ENCODE measurements around the gene AKAP17A. TPM values are rescaled to one million over a fixed set of nuclear protein-coding genes. Genes with fewer than 3 reads are reported as not detected.

Gene AKAP17A
- total and polyA plus RNA-seq, 2 donors (not counting 1 experiment from before 2014, with no cell fraction given), result 126 to 196 TPM

GRCh38 chrX:1596676-1597344 is 5.4 kb downstream of the AKAP17A start:
- no peak overlapping the region for H3K27ac Mint-ChIP-seq
- peak overlapping the region; percentile 59 for H3K4me2 ChIP-seq (replicated peaks; ENCODE audit: low read depth, low read length, poor library complexity, severe bottlenecking)
- ATAC-seq (ENCODE audit: low read depth) (no peak), DNase-seq (no peak)
- CTCF ChIA-PET, result no interaction called here
- no peak overlapping the region for H3K4me3 Mint-ChIP-seq
- peaks cover 25% of the 10 kb centered on the region for H3K4me1 Mint-ChIP-seq
- 92% methylated on average over 28 of the region's 30 CpGs for WGBS (ENCODE audit: insufficient coverage)
- intact Hi-C loops (cut with micrococcal nuclease), result no loop called here
- no peak overlapping the region for H3K27ac ChIP-seq (ENCODE audit: low read length in 2 of 2)
- TF ChIP-seq EZH2 (IDR thresholded peaks at IDR 0.05; ENCODE audit: borderline replicate concordance, insufficient read depth, low read depth, low read length, poor library complexity, severe bottlenecking) (no peak), CTCF (IDR thresholded peaks at IDR 0.05) (no peak)
- no peaks in the 10 kb centered on the region for H3K9me3 Mint-ChIP-seq (ENCODE audit: insufficient read depth)
- H3K9ac ChIP-seq (ENCODE audit: low read length), result no peak overlapping the region
- H4K20me1 ChIP-seq (ENCODE audit: control insufficient read depth, insufficient read depth, low read length, poor library complexity, severe bottlenecking), result peaks cover 97% of the 10 kb centered on the region
- no peak overlapping the region for H2AFZ ChIP-seq (ENCODE audit: insufficient read depth, low read depth, low read length, poor library complexity, severe bottlenecking)
- peaks cover 84% of the 10 kb centered on the region for H3K79me2 ChIP-seq (ENCODE audit: control insufficient read depth, insufficient read depth, low read length)
- peaks cover 22 to 23% of the 10 kb centered on the region in 2 donors for H3K4me1 ChIP-seq (ENCODE audit: control insufficient read depth in 2 of 2, insufficient read depth in 2 of 2, low read length in 2 of 2)
- H3K27me3 ChIP-seq (replicated peaks in 1 of 4; ENCODE audit: control extremely low read depth in 1 of 4, control insufficient read depth in 3 of 4, insufficient read depth in 4 of 4, low read length in 3 of 4), result no peaks in the 10 kb centered on the region
- H3K4me3 ChIP-seq (ENCODE audit: control extremely low read depth in 1 of 5, extremely low read depth in 1 of 5, insufficient read depth in 1 of 5, low read depth in 2 of 5, low read length in 4 of 5), result no peak overlapping the region
- no peaks in the 10 kb centered on the region for H3K27me3 Mint-ChIP-seq
- peaks cover 0 to 5% (median 0%) of the 10 kb centered on the region in 3 donors for H3K9me3 ChIP-seq (ENCODE audit: control extremely low read depth in 1 of 3, control insufficient read depth in 2 of 3, insufficient read depth in 1 of 3, low read length in 2 of 3)
- H3K36me3 ChIP-seq (replicated peaks in 1 of 2; ENCODE audit: control extremely low read depth in 1 of 2, control insufficient read depth in 1 of 2, extremely low read depth in 1 of 2, insufficient read depth in 2 of 2, low read length in 1 of 2), result peaks cover 1 to 79% of the 10 kb centered on the region in 2 experiments
- POLR2A ChIA-PET, result no interaction called here

GRCh38 chrX:1597345-1598020 is 6.1 kb downstream of the AKAP17A start:
- H3K4me1 ChIP-seq (ENCODE audit: control insufficient read depth in 2 of 2, insufficient read depth in 2 of 2, low read length in 2 of 2), result peaks cover 16 to 22% of the 10 kb centered on the region in 2 donors
- Mint-ChIP-seq H3K27ac (no peak overlapping the region), H3K4me3 (no peak overlapping the region), H3K4me1 (peaks cover 24% of the 10 kb centered on the region), H3K9me3 (ENCODE audit: insufficient read depth) (no peaks in the 10 kb centered on the region), H3K27me3 (no peaks in the 10 kb centered on the region)
- H2AFZ ChIP-seq (ENCODE audit: insufficient read depth, low read depth, low read length, poor library complexity, severe bottlenecking), result no peak overlapping the region
- H3K27ac ChIP-seq (ENCODE audit: low read length in 2 of 2), result peak overlapping the region in 1 of 2 donors; percentile 66
- no peak overlapping the region for H3K4me3 ChIP-seq (ENCODE audit: control extremely low read depth in 1 of 5, extremely low read depth in 1 of 5, insufficient read depth in 1 of 5, low read depth in 2 of 5, low read length in 4 of 5)
- H3K36me3 ChIP-seq (replicated peaks in 1 of 2; ENCODE audit: control extremely low read depth in 1 of 2, control insufficient read depth in 1 of 2, extremely low read depth in 1 of 2, insufficient read depth in 2 of 2, low read length in 1 of 2), result peaks cover 1 to 85% of the 10 kb centered on the region in 2 experiments
- WGBS (ENCODE audit: insufficient coverage), result 97% methylated on average over 25 of the region's 25 CpGs
- H3K27me3 ChIP-seq (replicated peaks in 1 of 4; ENCODE audit: control extremely low read depth in 1 of 4, control insufficient read depth in 3 of 4, insufficient read depth in 4 of 4, low read length in 3 of 4), result no peaks in the 10 kb centered on the region
- ATAC-seq (ENCODE audit: low read depth) (no peak), DNase-seq (no peak)
- CTCF ChIA-PET, result no interaction called here
- H4K20me1 ChIP-seq (ENCODE audit: control insufficient read depth, insufficient read depth, low read length, poor library complexity, severe bottlenecking), result peaks cover 90% of the 10 kb centered on the region
- peaks cover 0 to 7% (median 0%) of the 10 kb centered on the region in 3 donors for H3K9me3 ChIP-seq (ENCODE audit: control extremely low read depth in 1 of 3, control insufficient read depth in 2 of 3, insufficient read depth in 1 of 3, low read length in 2 of 3)
- H3K4me2 ChIP-seq (replicated peaks; ENCODE audit: low read depth, low read length, poor library complexity, severe bottlenecking), result peak overlapping the region; percentile 59
- H3K9ac ChIP-seq (ENCODE audit: low read length), result no peak overlapping the region
- no peak for TF ChIP-seq EZH2 (IDR thresholded peaks at IDR 0.05; ENCODE audit: borderline replicate concordance, insufficient read depth, low read depth, low read length, poor library complexity, severe bottlenecking)
- TF ChIP-seq CTCF (IDR thresholded peaks at IDR 0.05), result no peak
- POLR2A ChIA-PET, result no interaction called here
- peaks cover 77% of the 10 kb centered on the region for H3K79me2 ChIP-seq (ENCODE audit: control insufficient read depth, insufficient read depth, low read length)
- intact Hi-C loops (cut with micrococcal nuclease), result no loop called here

Data from B cell (primary cell).